Uterus (tissue), 2 donors: ENCODE data around the gene TMEM184B.

ENCODE experiments used
- CTCF ChIP-seq, 4 experiments: fragments of 200-600 bp in 2 of 4; fragments of 450-650 bp in 2 of 4; sonication (generic) in 2 of 4; IDR thresholded peaks; one replicate each; pipeline ENCODE4 v1.5.1; 2016 to 2019; ENCODE audit warnings: antibody characterized with exemption in 4 of 4, mild to moderate bottlenecking in 2 of 4, moderate library complexity in 1 of 4
- POLR2A ChIP-seq, 2 donors: fragments of 450-650 bp; IDR thresholded peaks; one replicate each; pipeline ENCODE4 v1.6.1; 2016; ENCODE audit warnings: antibody characterized with exemption in 2 of 2, mild to moderate bottlenecking in 1 of 2, moderate library complexity in 1 of 2

- no peak for TF ChIP-seq CTCF (IDR thresholded peaks at IDR 0.05)
- TF ChIP-seq POLR2A (IDR thresholded peaks at IDR 0.05), result no peak
Measured at GRCh38 chr22:38171927-38172831, 100.6 kb downstream of the TMEM184B start.
